ENCODE results near the gene DCANP1. TPM values are rescaled to one million over a fixed set of nuclear protein-coding genes. Genes with fewer than 3 reads are reported as not detected.
"Not testable (repeated sequence)": the region's sequence is repeated elsewhere in the genome, so short reads cannot be mapped to it uniquely, and the experiment has no call there.

Gene DCANP1
- total RNA-seq (under 1 TPM in 1 of 7 donors, not detected in 6; 0.08 TPM), polyA plus RNA-seq (not detected)
- long read RNA-seq, donor 1 = 0 reads
- long read RNA-seq, donor 2 = 0 reads
- long read RNA-seq, donor 3 = 0 reads

GRCh38 chr5:135447298-135447929 is at the start of gene DCANP1:
Gene DCANP1 (minus strand): TSS chr5:135447348. CDS start chr5:135447108, 240 bp downstream.
- no peak within 1 kb of the TSS for H3K27ac ChIP-seq
- 88 to 93% (median 89%) methylated on average over 5 of the region's 5 CpGs for WGBS, 3 donors
- no peaks in the 10 kb centered on the region for H3K9me3 ChIP-seq
- no peaks in the 10 kb centered on the region for H3K27me3 ChIP-seq
- H3K4me1 ChIP-seq (ENCODE audit: insufficient read depth) = no peaks in the 10 kb centered on the region
- no peak within 1 kb of the TSS for H3K4me3 ChIP-seq
- TF ChIP-seq EP300 (IDR thresholded peaks at IDR 0.05) (no peak), POLR2A (IDR thresholded peaks at IDR 0.05) (no peak), CTCF (IDR thresholded peaks at IDR 0.05) (no peak)
- DNase-seq = no peak
- no peaks in the 10 kb centered on the region for H3K36me3 ChIP-seq
- intact Hi-C loops (cut with DNase I) = no loop called here

- H3K4me3 ChIP-seq; H3K4me1 ChIP-seq (ENCODE audit: insufficient read depth); H3K27ac ChIP-seq; H3K27me3 ChIP-seq; H3K9me3 ChIP-seq; intact Hi-C loops (cut with DNase I); H3K36me3 ChIP-seq; DNase-seq: not testable (repeated sequence)
- WGBS, 3 donors = 70 to 80% (median 71%) methylated on average over 4 of the region's 4 CpGs
Measured at GRCh38 chr5:135495531-135495930, 48.4 kb upstream of the DCANP1 start.

GRCh38 chr5:135494196-135494595 is 47.0 kb upstream of the DCANP1 start:
- Histone ChIP-seq H3K9me3 (no peaks in the 10 kb centered on the region), H3K27ac (no peak overlapping the region), H3K4me1 (ENCODE audit: insufficient read depth) (peaks cover 3% of the 10 kb centered on the region), H3K36me3 (no peaks in the 10 kb centered on the region), H3K27me3 (no peaks in the 10 kb centered on the region), H3K4me3 (no peak overlapping the region)
- intact Hi-C loops (cut with DNase I) = no loop called here
- WGBS, 3 donors = 80 to 87% (median 85%) methylated on average over 5 of the region's 5 CpGs
- no peak for TF ChIP-seq POLR2A (IDR thresholded peaks at IDR 0.05)
- no peak for TF ChIP-seq EP300 (IDR thresholded peaks at IDR 0.05)
- TF ChIP-seq CTCF (IDR thresholded peaks at IDR 0.05) = no peak
- DNase-seq = no peak

- no peak overlapping the region for H3K4me3 ChIP-seq
- DNase-seq = no peak
- H3K36me3 ChIP-seq = no peaks in the 10 kb centered on the region
- H3K9me3 ChIP-seq = no peaks in the 10 kb centered on the region
- H3K27me3 ChIP-seq = no peaks in the 10 kb centered on the region
- intact Hi-C loops (cut with DNase I) = no loop called here
- 66 to 71% (median 68%) methylated on average over 8 of the region's 8 CpGs for WGBS, 3 donors
- H3K27ac ChIP-seq = no peak overlapping the region
- H3K4me1 ChIP-seq (ENCODE audit: insufficient read depth) = peaks cover 3% of the 10 kb centered on the region
- TF ChIP-seq EP300 (IDR thresholded peaks at IDR 0.05) = no peak
- TF ChIP-seq CTCF (IDR thresholded peaks at IDR 0.05) = no peak
- no peak for TF ChIP-seq POLR2A (IDR thresholded peaks at IDR 0.05)
Measured at GRCh38 chr5:135493406-135494180, 46.4 kb upstream of the DCANP1 start.

- no peaks in the 10 kb centered on the region for H3K27me3 ChIP-seq
- peaks cover 3% of the 10 kb centered on the region for H3K4me1 ChIP-seq (ENCODE audit: insufficient read depth)
- H3K9me3 ChIP-seq = no peaks in the 10 kb centered on the region
- intact Hi-C loops (cut with DNase I) = no loop called here
- H3K4me3 ChIP-seq = no peak overlapping the region
- H3K27ac ChIP-seq = no peak overlapping the region
- 60 to 63% (median 63%) methylated on average over 3 of the region's 3 CpGs for WGBS, 3 donors
- H3K36me3 ChIP-seq = no peaks in the 10 kb centered on the region
- DNase-seq = no peak
- no peak for TF ChIP-seq EP300 (IDR thresholded peaks at IDR 0.05)
- TF ChIP-seq CTCF (IDR thresholded peaks at IDR 0.05) = no peak
- no peak for TF ChIP-seq POLR2A (IDR thresholded peaks at IDR 0.05)
Measured at GRCh38 chr5:135492319-135492626, 45.1 kb upstream of the DCANP1 start.

Data from ovary (tissue), 10 donors.